Measurements from ENCODE around the gene PIGH. TPM values are rescaled to one million over a fixed set of nuclear protein-coding genes. Genes with fewer than 3 reads are reported as not detected.
"Not testable (repeated sequence)": the region's sequence is repeated elsewhere in the genome, so short reads cannot be mapped to it uniquely, and the experiment has no call there.

The PIGH gene
- 10 to 100 TPM; 12.5 to 26.8 (median 18.0) TPM for polyA plus RNA-seq

GRCh38 chr14:67599698-67600561 is at the start of gene PIGH:
Gene PIGH, minus strand, starts transcription at chr14:67600268. Its CDS starts 65 bp downstream, at chr14:67600203.
- WGBS, 3 donors: 2 to 4% (median 3%) methylated on average over 71 to 77 of the region's 77 CpGs
- H3K27ac ChIP-seq (ENCODE audit: low read depth, low read length): no peak within 1 kb of the TSS

- H3K27ac ChIP-seq (ENCODE audit: low read depth, low read length): no peak overlapping the region
- 79 to 96% (median 95%) methylated on average over 3 of the region's 3 CpGs for WGBS, 3 donors
Measured at GRCh38 chr14:67646131-67646530, 46.1 kb upstream of the PIGH start.

- WGBS, 3 donors: 45 to 87% (median 84%) methylated on average over 5 of the region's 5 CpGs
- H3K27ac ChIP-seq (ENCODE audit: low read depth, low read length): no peak overlapping the region
Measured at GRCh38 chr14:67645414-67645813, 45.3 kb upstream of the PIGH start.

- WGBS, 3 donors: 76 to 89% (median 88%) methylated on average over 2 of the region's 2 CpGs
- H3K27ac ChIP-seq (ENCODE audit: low read depth, low read length): no peak overlapping the region
Measured at GRCh38 chr14:67644428-67644827, 44.4 kb upstream of the PIGH start.

- 67 to 92% (median 78%) methylated on average over 1 of the region's 1 CpG for WGBS, 3 donors
- H3K27ac ChIP-seq (ENCODE audit: low read depth, low read length): no peak overlapping the region
Measured at GRCh38 chr14:67643713-67644112, 43.6 kb upstream of the PIGH start.

GRCh38 chr14:67641902-67642749 is 42.1 kb upstream of the PIGH start:
- H3K27ac ChIP-seq (ENCODE audit: low read depth, low read length): no peak overlapping the region
- WGBS, 3 donors: 78 to 87% (median 78%) methylated on average over 5 of the region's 5 CpGs

GRCh38 chr14:67641480-67641879 is 41.4 kb upstream of the PIGH start:
- 97 to 100% (median 98%) methylated on average over 1 of the region's 1 CpG for WGBS, 3 donors
- no peak overlapping the region for H3K27ac ChIP-seq (ENCODE audit: low read depth, low read length)

GRCh38 chr14:67638642-67639041 is 38.6 kb upstream of the PIGH start:
- H3K27ac ChIP-seq (ENCODE audit: low read depth, low read length): no peak overlapping the region
- 86 to 92% (median 88%) methylated on average over 3 of the region's 3 CpGs for WGBS, 3 donors

- WGBS, 3 donors: 70 to 75% (median 73%) methylated on average over 3 of the region's 3 CpGs
- H3K27ac ChIP-seq (ENCODE audit: low read depth, low read length): no peak overlapping the region
Measured at GRCh38 chr14:67636361-67636919, 36.4 kb upstream of the PIGH start.

GRCh38 chr14:67633451-67634147 is 33.5 kb upstream of the PIGH start:
- WGBS, 3 donors: 85 to 89% (median 86%) methylated on average over 5 of the region's 5 CpGs
- H3K27ac ChIP-seq (ENCODE audit: low read depth, low read length): no peak overlapping the region

GRCh38 chr14:67630938-67631337 is 30.9 kb upstream of the PIGH start:
- WGBS, 3 donors: 80 to 85% (median 82%) methylated on average over 5 of the region's 5 CpGs
- H3K27ac ChIP-seq (ENCODE audit: low read depth, low read length): no peak overlapping the region

- WGBS, 3 donors: 89 to 92% (median 89%) methylated on average over 4 of the region's 4 CpGs
- no peak overlapping the region for H3K27ac ChIP-seq (ENCODE audit: low read depth, low read length)
Measured at GRCh38 chr14:67630186-67630585, 30.1 kb upstream of the PIGH start.

GRCh38 chr14:67627519-67627918 is 27.5 kb upstream of the PIGH start:
- H3K27ac ChIP-seq (ENCODE audit: low read depth, low read length): no peak overlapping the region

GRCh38 chr14:67626131-67626530 is 26.1 kb upstream of the PIGH start:
- 86 to 96% (median 90%) methylated on average over 1 of the region's 1 CpG for WGBS, 3 donors
- H3K27ac ChIP-seq (ENCODE audit: low read depth, low read length): not testable (repeated sequence)

GRCh38 chr14:67623114-67623513 is 23.0 kb upstream of the PIGH start:
- 27 to 61% (median 28%) methylated on average over 2 of the region's 2 CpGs for WGBS, 3 donors
- H3K27ac ChIP-seq (ENCODE audit: low read depth, low read length): no peak overlapping the region

GRCh38 chr14:67622675-67623074 is 22.6 kb upstream of the PIGH start:
- WGBS, 3 donors: 27 to 71% (median 37%) methylated on average over 4 of the region's 4 CpGs
- H3K27ac ChIP-seq (ENCODE audit: low read depth, low read length): no peak overlapping the region

- WGBS, 3 donors: 2 to 6% (median 6%) methylated on average over 18 to 19 of the region's 19 CpGs
Measured at GRCh38 chr14:67620217-67620785, 20.2 kb upstream of the PIGH start.

More at GRCh38 chr14:67620217-67620785, 20.2 kb upstream of the PIGH start:
- H3K27ac ChIP-seq (ENCODE audit: low read depth, low read length): no peak overlapping the region
